ENCODE data around the gene PGF. TPM values are rescaled to one million over a fixed set of nuclear protein-coding genes. Genes with fewer than 3 reads are reported as not detected.
"Not testable (repeated sequence)": the region's sequence is repeated elsewhere in the genome, so short reads cannot be mapped to it uniquely, and the experiment has no call there.

PGF gene
- total and polyA plus RNA-seq, 12 donors: 1.7 to 12.7 (median 4.9) TPM

- Histone ChIP-seq H3K27me3 (no peaks in the 10 kb centered on the region), H3K27ac (no peak overlapping the region), H3K9me3 (replicated peaks in 1 of 3) (no peaks in the 10 kb centered on the region), H3K4me3 (no peak overlapping the region), H3K36me3 (replicated peaks in 1 of 2) (no peaks in the 10 kb centered on the region), H3K4me1 (replicated peaks in 1 of 2) (peaks cover 18 to 24% of the 10 kb centered on the region in 2 donors)
- no peak for TF ChIP-seq CTCF (IDR thresholded peaks at IDR 0.05)
- TF ChIP-seq POLR2A (IDR thresholded peaks at IDR 0.05): no peak
- 88 to 94% (median 93%) methylated on average over 11 of the region's 11 CpGs for WGBS, 4 donors
- intact Hi-C loops (cut with DNase I): no loop called here
- no peak for DNase-seq
Measured at GRCh38 chr14:74936151-74936550, 19.2 kb downstream of the PGF start.

- WGBS, 4 donors: 76 to 92% (median 86%) methylated on average over 9 of the region's 9 CpGs
- H3K27me3 ChIP-seq: no peaks in the 10 kb centered on the region
- peaks cover 13 to 17% of the 10 kb centered on the region in 2 donors for H3K4me1 ChIP-seq (replicated peaks in 1 of 2)
- intact Hi-C loops (cut with DNase I): no loop called here
- H3K9me3 ChIP-seq (replicated peaks in 1 of 3): no peaks in the 10 kb centered on the region
- TF ChIP-seq CTCF (IDR thresholded peaks at IDR 0.05) (no peak), POLR2A (IDR thresholded peaks at IDR 0.05) (no peak)
- no peak for DNase-seq
- no peaks in the 10 kb centered on the region for H3K36me3 ChIP-seq (replicated peaks in 1 of 2)
- no peak overlapping the region for H3K27ac ChIP-seq
- H3K4me3 ChIP-seq: no peak overlapping the region
Measured at GRCh38 chr14:74935360-74935680, 20.1 kb downstream of the PGF start.

GRCh38 chr14:74934476-74935359 is 20.7 kb downstream of the PGF start:
- peak in 1 of 7 donors; percentile 10 for DNase-seq
- intact Hi-C loops (cut with DNase I): no loop called here
- Histone ChIP-seq H3K9me3 (replicated peaks in 1 of 3) (no peaks in the 10 kb centered on the region), H3K4me1 (replicated peaks in 1 of 2) (peaks cover 7 to 11% of the 10 kb centered on the region in 2 donors), H3K36me3 (replicated peaks in 1 of 2) (no peaks in the 10 kb centered on the region), H3K4me3 (no peak overlapping the region), H3K27ac (no peak overlapping the region), H3K27me3 (no peaks in the 10 kb centered on the region)
- WGBS, 4 donors: 62 to 77% (median 76%) methylated on average over 25 to 26 of the region's 26 CpGs
- TF ChIP-seq CTCF (IDR thresholded peaks at IDR 0.05) (no peak), POLR2A (IDR thresholded peaks at IDR 0.05) (no peak)

- Histone ChIP-seq H3K27ac (no peak overlapping the region), H3K4me1 (replicated peaks in 1 of 2) (peaks cover 0 to 5% of the 10 kb centered on the region in 2 donors), H3K36me3 (replicated peaks in 1 of 2) (no peaks in the 10 kb centered on the region), H3K9me3 (replicated peaks in 1 of 3) (no peaks in the 10 kb centered on the region), H3K27me3 (no peaks in the 10 kb centered on the region), H3K4me3 (no peak overlapping the region)
- DNase-seq: no peak
- TF ChIP-seq CTCF (IDR thresholded peaks at IDR 0.05) (no peak), POLR2A (IDR thresholded peaks at IDR 0.05) (no peak)
- intact Hi-C loops (cut with DNase I): no loop called here
- 61 to 76% (median 68%) methylated on average over 4 of the region's 4 CpGs for WGBS, 4 donors
Measured at GRCh38 chr14:74934041-74934440, 21.4 kb downstream of the PGF start.

GRCh38 chr14:74932936-74933335 is 22.5 kb downstream of the PGF start:
- 68 to 81% (median 79%) methylated on average over 4 of the region's 4 CpGs for WGBS, 4 donors
- intact Hi-C loops (cut with DNase I); H3K4me1 ChIP-seq (replicated peaks in 1 of 2); H3K4me3 ChIP-seq; H3K27ac ChIP-seq; H3K27me3 ChIP-seq; H3K9me3 ChIP-seq (replicated peaks in 1 of 3); H3K36me3 ChIP-seq (replicated peaks in 1 of 2); DNase-seq: not testable (repeated sequence)

Measured in adrenal gland (tissue), 12 donors.